H1 (cell line): Measurements from ENCODE around the gene ENTPD2. TPM values are rescaled to one million over a fixed set of nuclear protein-coding genes. Genes with fewer than 3 reads are reported as not detected.

Experiments used
- CTCF ChIA-PET: fragments of 300-600 bp; sonication (Branson Sonifier 250); formaldehyde crosslinking; loops from one replicate; lab custom pipeline; 2021; ENCODE audit not compliant: partially characterized antibody; lab: Charles Lee
- POLR2A ChIA-PET: fragments of 300-600 bp; sonication (Branson Sonifier 250); formaldehyde crosslinking; loops from one replicate; lab custom pipeline; 2021; ENCODE audit warnings: inconsistent platforms; ENCODE audit not compliant: partially characterized antibody; lab: Charles Lee
- DNase-seq, 2 experiments: peaks; one replicate each; pipeline versions ENCODE4 v3.0.0 to v3.0.0-alpha.2; 2010 to 2022; ENCODE audit warnings: low spot score in 2 of 2, low read depth in 1 of 2, mixed read lengths in 1 of 2
- FAIRE-seq: peaks from 2 replicates; lab custom pipeline; 2011; peaks lifted over from hg19 to GRCh38; lab: Jason Lieb, UNC
- H2AFZ ChIP-seq: 2 replicates; pipeline ENCODE4 v1.8.1; 2012; ENCODE audit warnings: low read length, inconsistent platforms
- H2AK5ac ChIP-seq: 2 replicates; pipeline ENCODE4 v1.6.1; 2013; ENCODE audit warnings: low read depth, low read length
- H2BK120ac ChIP-seq: replicated peaks from 2 replicates; pipeline ENCODE3; 2013; ENCODE audit warnings: low read depth, low read length, inconsistent platforms
- H2BK12ac ChIP-seq: 2 replicates; pipeline ENCODE4 v1.6.1; 2013; ENCODE audit warnings: low read depth, low read length
- H2BK15ac ChIP-seq: 2 replicates; pipeline ENCODE4 v1.6.1; 2013; ENCODE audit warnings: low read length
- H2BK20ac ChIP-seq: 2 replicates; pipeline ENCODE4 v1.6.1; 2013; ENCODE audit warnings: low read length
- H2BK5ac ChIP-seq: 2 replicates; pipeline ENCODE4 v1.6.1; 2013; ENCODE audit warnings: low read depth, low read length
- H3K14ac ChIP-seq: 2 replicates; pipeline ENCODE4 v1.6.1; 2013; ENCODE audit warnings: inconsistent platforms; ENCODE audit not compliant: insufficient read length
- H3K18ac ChIP-seq: 2 replicates; pipeline ENCODE4 v1.6.1; 2013; ENCODE audit warnings: low read length; ENCODE audit errors: extremely low read depth
- H3K23ac ChIP-seq: 2 replicates; pipeline ENCODE4 v1.6.1; 2013; ENCODE audit warnings: inconsistent platforms; ENCODE audit not compliant: insufficient read length
- H3K23me2 ChIP-seq: 2 replicates; pipeline ENCODE4 v1.6.1; 2013; ENCODE audit warnings: low read depth, low read length
- H3K27ac ChIP-seq: 2 replicates; pipeline ENCODE4 v1.6.1; 2011; ENCODE audit warnings: low read depth, low read length, inconsistent platforms
- H3K27me3 ChIP-seq, 4 experiments: replicated peaks in 1 of 4; 1 replicate in 1 of 4; 2 replicates in 3 of 4; pipeline versions ENCODE4 v1.6.1 to v1.8.1; 2011 to 2013; ENCODE audit warnings: low read length in 3 of 4, mild to moderate bottlenecking in 3 of 4, inconsistent platforms in 2 of 4, mixed read lengths in 2 of 4, moderate library complexity in 1 of 4; ENCODE audit not compliant: control insufficient read depth in 3 of 4, insufficient read depth in 3 of 4; ENCODE audit errors: extremely low read depth in 1 of 4
- H3K36me3 ChIP-seq, 4 experiments: 2 replicates each; pipeline versions ENCODE4 v1.6.1 to v1.8.1; 2011 to 2013; ENCODE audit warnings: mild to moderate bottlenecking in 4 of 4, low read length in 3 of 4, moderate library complexity in 2 of 4, control low read depth in 1 of 4, inconsistent platforms in 1 of 4; ENCODE audit not compliant: insufficient read depth in 4 of 4, control insufficient read depth in 2 of 4
- H3K4ac ChIP-seq: replicated peaks from 2 replicates; pipeline ENCODE3; 2013; ENCODE audit warnings: low read length, low read depth, mixed read lengths, inconsistent platforms; ENCODE audit not compliant: insufficient read length
- H3K4me1 ChIP-seq, 4 experiments: replicated peaks in 1 of 4; 1 replicate in 1 of 4; 2 replicates in 3 of 4; pipeline versions ENCODE4 v1.6.1 to v1.8.1; 2011 to 2013; ENCODE audit warnings: low read length in 3 of 4, inconsistent platforms in 2 of 4, mixed read lengths in 1 of 4; ENCODE audit not compliant: insufficient read depth in 4 of 4, control insufficient read depth in 3 of 4
- H3K4me2 ChIP-seq, 2 experiments: 2 replicates each; pipeline versions ENCODE4 v1.6.1 to v1.8.1; 2011 to 2013; ENCODE audit warnings: low read depth in 2 of 2, low read length in 2 of 2, control low read depth in 1 of 2, inconsistent platforms in 1 of 2, mild to moderate bottlenecking in 1 of 2; ENCODE audit not compliant: insufficient read depth in 1 of 2
- H3K4me3 ChIP-seq, 4 experiments: fragments of 200-600, 300-600 bp in 1 of 4; sonication (generic), shearing (Covaris generic), sonication (Bioruptor Twin) in 1 of 4; 2 replicates each; pipeline versions ENCODE4 v1.5.1 to v1.8.1; 2011 to 2016; ENCODE audit warnings: low read length in 4 of 4, low read depth in 3 of 4, control low read depth in 2 of 4, inconsistent platforms in 2 of 4, mild to moderate bottlenecking in 2 of 4, mixed read lengths in 1 of 4, moderate library complexity in 1 of 4; ENCODE audit not compliant: insufficient read depth in 2 of 4; ENCODE audit errors: extremely low read depth in 1 of 4
- H3K56ac ChIP-seq: replicated peaks from 2 replicates; pipeline ENCODE3; 2013; ENCODE audit warnings: low read depth, mild to moderate bottlenecking, mixed read lengths, low read length, inconsistent platforms; ENCODE audit not compliant: insufficient read length
- H3K79me1 ChIP-seq: 2 replicates; pipeline ENCODE4 v1.6.1; 2013; ENCODE audit warnings: low read depth, low read length, control low read depth
- H3K79me2 ChIP-seq, 2 experiments: 2 replicates each; pipeline versions ENCODE4 v1.6.1 to v1.8.1; 2012 to 2013; ENCODE audit warnings: low read length in 2 of 2, mild to moderate bottlenecking in 2 of 2, inconsistent platforms in 1 of 2; ENCODE audit not compliant: insufficient read depth in 2 of 2, control insufficient read depth in 1 of 2
- H3K9ac ChIP-seq, 4 experiments: replicated peaks in 1 of 4; 1 replicate in 1 of 4; 2 replicates in 3 of 4; pipeline versions ENCODE4 v1.6.1 to v1.8.1; 2011 to 2013; ENCODE audit warnings: low read depth in 3 of 4, low read length in 3 of 4, control low read depth in 2 of 4, mild to moderate bottlenecking in 2 of 4, moderate library complexity in 2 of 4, inconsistent platforms in 1 of 4; ENCODE audit errors: extremely low read depth in 1 of 4
- H3K9me3 ChIP-seq, 2 experiments: 2 replicates each; pipeline versions ENCODE4 v1.6.1 to v1.8.1; 2012 to 2013; ENCODE audit warnings: mild to moderate bottlenecking in 2 of 2, moderate library complexity in 2 of 2, control low read depth in 1 of 2, inconsistent platforms in 1 of 2, low read depth in 1 of 2, low read length in 1 of 2, mixed read lengths in 1 of 2; ENCODE audit not compliant: insufficient read depth in 2 of 2
- H4K20me1 ChIP-seq, 2 experiments: replicated peaks in 1 of 2; 2 replicates each; pipeline versions ENCODE3 to v1.8.1; 2011 to 2013; ENCODE audit warnings: inconsistent platforms in 2 of 2, low read length in 2 of 2, mild to moderate bottlenecking in 1 of 2; ENCODE audit not compliant: insufficient read depth in 2 of 2, control insufficient read depth in 1 of 2
- H4K5ac ChIP-seq: 2 replicates; pipeline ENCODE4 v1.6.1; 2013; ENCODE audit warnings: low read length, low read depth, mixed read lengths, inconsistent platforms; ENCODE audit not compliant: insufficient read length
- H4K8ac ChIP-seq: 2 replicates; pipeline ENCODE4 v1.8.0; 2013; ENCODE audit warnings: mild to moderate bottlenecking, moderate library complexity, low read length, inconsistent platforms; ENCODE audit not compliant: insufficient read depth; ENCODE audit errors: extremely low read depth
- H4K91ac ChIP-seq: replicated peaks from 2 replicates; pipeline ENCODE3; 2013; ENCODE audit warnings: low read length, mixed read lengths, inconsistent platforms; ENCODE audit not compliant: insufficient read length
- CHD2 ChIP-seq: IDR thresholded peaks from 2 replicates; pipeline ENCODE4 v1.6.1; 2012; ENCODE audit warnings: low read length, improper control_type of control experiment
- CTBP2 ChIP-seq: IDR thresholded peaks from 2 replicates; pipeline ENCODE4 v1.7.0; 2011; ENCODE audit warnings: borderline replicate concordance, mild to moderate bottlenecking, moderate library complexity, mixed read lengths, low read length; ENCODE audit not compliant: insufficient read depth, insufficient read length
- HDAC6 ChIP-seq: IDR thresholded peaks from one replicate; pipeline ENCODE4 v1.7.1; 2012; ENCODE audit warnings: low read depth, mild to moderate bottlenecking, inconsistent platforms, low read length, moderate library complexity
- KDM4A ChIP-seq: IDR thresholded peaks from one replicate; pipeline ENCODE4 v1.7.1; 2012; ENCODE audit warnings: low read depth, mild to moderate bottlenecking, moderate library complexity, low read length, inconsistent platforms; ENCODE audit not compliant: severe bottlenecking
- KDM5A ChIP-seq: fragments of 200-600 bp; IDR thresholded peaks from 2 replicates; pipeline ENCODE4 v1.7.1; 2012; ENCODE audit warnings: mild to moderate bottlenecking, low read length, inconsistent platforms, mixed read lengths
- POU5F1 ChIP-seq: IDR thresholded peaks from 2 replicates; pipeline ENCODE4 v1.6.1; 2011; ENCODE audit warnings: low read depth, mild to moderate bottlenecking, low read length, moderate library complexity
- RXRA ChIP-seq: IDR thresholded peaks from 2 replicates; pipeline ENCODE4 v1.6.1; 2011; ENCODE audit warnings: low read depth, mild to moderate bottlenecking, low read length, moderate library complexity; ENCODE audit not compliant: insufficient read depth
- TEAD4 ChIP-seq: IDR thresholded peaks from 2 replicates; pipeline ENCODE4 v1.6.1; 2012; ENCODE audit warnings: low read depth, low read length, inconsistent platforms, mixed read lengths
- WGBS, 2 experiments: shearing (Covaris generic) in 1 of 2; methylation state at CpG; one replicate each; pipeline versions ENCODE4 v1.1.6 to v1.1.7; 2013 to 2015; ENCODE audit warnings: low lambda C conversion rate in 2 of 2, mixed read lengths in 2 of 2, inconsistent platforms in 1 of 2, low coverage in 1 of 2, missing lambda C conversion rate in 1 of 2; ENCODE audit not compliant: insufficient replicate concordance in 2 of 2, insufficient coverage in 1 of 2, insufficient read length in 1 of 2; ENCODE audit errors: extremely low coverage in 1 of 2, missing lambda C conversion rate in 1 of 2; 5-methylcytosine and 5-hydroxymethylcytosine counted together
- polyA plus RNA-seq, 7 experiments: library from polyadenylated mRNA; depleted of rRNA in 3 of 7; stranded (reverse) in 5 of 7; unstranded in 2 of 7; fragments of >200 nt in 5 of 7; fragments of 200-250 nt in 2 of 7; gene quantifications; 1 replicate in 5 of 7; 2 replicates in 1 of 7; 4 replicates in 1 of 7; pipeline versions ENCODE4 v1.2.1 to v1.2.3, GENCODE V29; 2011 to 2013; ENCODE audit warnings: missing spikeins in 2 of 7, mixed read lengths in 2 of 7
- total RNA-seq: library from RNA; stranded (reverse); fragmentation: NEBNext Ultra II Directional; extraction: Animal tissue kit (Norgen Biotek cat#: 25700); gene quantifications from 2 replicates; pipeline ENCODE4 v1.2.1, GENCODE V29; 2021
- TF ChIP-seq, protein P1 (sequence below): IDR thresholded peaks from 2 replicates; pipeline ENCODE4 v1.6.1; 2012; ENCODE audit warnings: inconsistent platforms
- TF ChIP-seq, protein P2 (sequence below): IDR thresholded peaks from 2 replicates; pipeline ENCODE4 v1.6.1; 2012; ENCODE audit warnings: low read length, inconsistent platforms

ENTPD2 gene
- total and polyA plus RNA-seq, 2 of the 8 experiments (the other 6 are each of a cell fraction or from before 2014, with no cell fraction given), result 0.65 to 3.8 TPM

DNA sequence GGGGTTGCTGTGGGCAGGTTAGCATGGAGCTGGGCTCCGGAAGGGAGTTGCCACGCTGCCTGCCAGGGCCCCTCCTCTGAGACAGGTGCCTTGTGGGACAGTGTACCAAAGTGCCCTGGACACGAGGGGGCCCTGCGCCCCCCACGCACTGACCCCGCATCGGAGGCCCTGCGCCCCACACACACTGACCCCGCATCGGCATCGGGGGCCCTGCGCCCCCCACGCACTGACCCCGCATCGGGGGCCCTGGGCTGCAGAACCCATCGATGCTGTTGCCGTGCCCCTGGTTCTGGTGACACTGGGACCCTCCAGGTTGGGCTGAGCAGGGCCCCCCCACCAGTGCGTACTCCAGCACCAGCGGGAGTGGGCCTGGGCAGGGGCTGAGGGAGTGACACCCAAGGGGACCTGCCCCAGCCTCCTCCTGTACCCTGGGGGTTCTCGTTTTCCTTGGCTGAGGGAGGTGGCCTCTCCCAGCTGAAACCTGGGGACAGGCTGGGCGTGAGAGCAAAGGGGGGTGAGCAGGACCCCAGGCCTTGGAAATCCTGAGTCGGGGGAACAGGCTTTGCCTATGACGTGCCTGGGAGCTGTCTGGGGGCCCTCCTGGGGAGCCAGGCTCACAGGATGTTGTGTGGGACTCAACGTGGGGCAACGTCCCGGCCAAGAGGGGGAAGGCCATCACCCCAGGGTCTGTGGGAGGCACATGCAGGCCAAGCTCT lies 9.6 kb upstream of the ENTPD2 start:
- Histone ChIP-seq H2BK12ac (no peak overlapping the region), H3K27me3 (peaks cover 0 to under 1% (median 0%) of the 10 kb centered on the region in 4 experiments; a peak in 1 of 7 replicates), H2BK5ac (no peak overlapping the region), H2BK15ac (no peak overlapping the region), H3K4ac (no peak overlapping the region), H3K9me3 (no peaks in the 10 kb centered on the region), H2AK5ac (no peak overlapping the region), H3K4me1 (peaks cover 0 to 10% (median 3%) of the 10 kb centered on the region in 4 experiments; a peak in 5 of 7 replicates), H2BK120ac (no peak overlapping the region), H3K4me3 (no peak overlapping the region), H3K23ac (no peak overlapping the region), H2BK20ac (no peak overlapping the region), H3K4me2 (no peak overlapping the region), H3K14ac (no peak overlapping the region), H3K27ac (no peak overlapping the region), H3K36me3 (no peaks in the 10 kb centered on the region), H4K20me1 (peaks cover 13% of the 10 kb centered on the region in 2 experiments), H3K79me2 (no peaks in the 10 kb centered on the region), H3K23me2 (no peaks in the 10 kb centered on the region), H2AFZ (no peak overlapping the region), H3K56ac (no peak overlapping the region), H4K5ac (no peak overlapping the region), H3K18ac (peak overlapping the region; percentile 60; the same call in 1 of the 2 replicates), H4K8ac (no peak overlapping the region), H3K79me1 (no peaks in the 10 kb centered on the region), H4K91ac (no peak overlapping the region), H3K9ac (no peak overlapping the region; a peak in 1 of 7 replicates)
- DNase-seq (no peak), FAIRE-seq (no peak)
- WGBS, 2 experiments, result 88% methylated on average over 9 of the region's 26 CpGs; no CpG with 5 or more reads in 1 of the 2 experiments
- POLR2A ChIA-PET, result interaction anchor here (1.1 to 1.5 kb wide), 6 partner anchors 9 to 155 kb away, joined by 3 to 7 read pairs (median 4); no protein-coding TSS in a partner anchor
- CTCF ChIA-PET, result interaction anchor here (0.6 to 13.5 kb wide), 39 partner anchors 6 to 766 kb away, joined by 3 to 291 read pairs (median 4); partner anchors contain the start of genes ABCA2, ENTPD2, FUT7 and GRIN1
- TF ChIP-seq KDM5A (no peak), KDM4A (no peak), POU5F1 (no peak), CTBP2 (no peak), CHD2 (no peak), HDAC6 (no peak), TEAD4 (no peak), RXRA (no peak)
- TF ChIP-seq, protein P1, sequence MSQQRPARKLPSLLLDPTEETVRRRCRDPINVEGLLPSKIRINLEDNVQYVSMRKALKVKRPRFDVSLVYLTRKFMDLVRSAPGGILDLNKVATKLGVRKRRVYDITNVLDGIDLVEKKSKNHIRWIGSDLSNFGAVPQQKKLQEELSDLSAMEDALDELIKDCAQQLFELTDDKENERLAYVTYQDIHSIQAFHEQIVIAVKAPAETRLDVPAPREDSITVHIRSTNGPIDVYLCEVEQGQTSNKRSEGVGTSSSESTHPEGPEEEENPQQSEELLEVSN, result no peak
- TF ChIP-seq, protein P2, sequence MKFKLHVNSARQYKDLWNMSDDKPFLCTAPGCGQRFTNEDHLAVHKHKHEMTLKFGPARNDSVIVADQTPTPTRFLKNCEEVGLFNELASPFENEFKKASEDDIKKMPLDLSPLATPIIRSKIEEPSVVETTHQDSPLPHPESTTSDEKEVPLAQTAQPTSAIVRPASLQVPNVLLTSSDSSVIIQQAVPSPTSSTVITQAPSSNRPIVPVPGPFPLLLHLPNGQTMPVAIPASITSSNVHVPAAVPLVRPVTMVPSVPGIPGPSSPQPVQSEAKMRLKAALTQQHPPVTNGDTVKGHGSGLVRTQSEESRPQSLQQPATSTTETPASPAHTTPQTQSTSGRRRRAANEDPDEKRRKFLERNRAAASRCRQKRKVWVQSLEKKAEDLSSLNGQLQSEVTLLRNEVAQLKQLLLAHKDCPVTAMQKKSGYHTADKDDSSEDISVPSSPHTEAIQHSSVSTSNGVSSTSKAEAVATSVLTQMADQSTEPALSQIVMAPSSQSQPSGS, result no peak
